Measurements from ENCODE around the gene RNF223. TPM values are rescaled to one million over a fixed set of nuclear protein-coding genes. Genes with fewer than 3 reads are reported as not detected.

The RNF223 gene
- polyA plus RNA-seq, 2 donors, result 28.2 to 44.2 TPM

GRCh38 chr1:1094981-1095380 lies 20.9 kb upstream of the RNF223 start:
- WGBS, 2 donors, result 90 to 91% methylated on average over 7 of the region's 7 CpGs
- no peaks in the 10 kb centered on the region for H3K4me1 ChIP-seq (ENCODE audit: control insufficient read depth in 2 of 2, insufficient read depth in 2 of 2, low read length in 1 of 2)
- H3K4me3 ChIP-seq (ENCODE audit: low read depth in 1 of 2, low read length in 2 of 2), result no peak overlapping the region
- H3K27ac ChIP-seq (ENCODE audit: low read depth in 2 of 2, low read length in 1 of 2), result no peak overlapping the region
- no peaks in the 10 kb centered on the region for H3K27me3 ChIP-seq (ENCODE audit: control insufficient read depth in 1 of 2, insufficient read depth in 2 of 2, low read length in 2 of 2)
- no peaks in the 10 kb centered on the region for H3K36me3 ChIP-seq (ENCODE audit: control insufficient read depth in 2 of 2, insufficient read depth in 2 of 2, low read length in 1 of 2)
- no peaks in the 10 kb centered on the region for H3K9me3 ChIP-seq (ENCODE audit: control insufficient read depth in 2 of 2, insufficient read depth in 1 of 2, low read depth in 1 of 2, low read length in 1 of 2)

GRCh38 chr1:1093610-1093943 lies 19.5 kb upstream of the RNF223 start:
- no peaks in the 10 kb centered on the region for H3K27me3 ChIP-seq (ENCODE audit: control insufficient read depth in 1 of 2, insufficient read depth in 2 of 2, low read length in 2 of 2)
- H3K9me3 ChIP-seq (ENCODE audit: control insufficient read depth in 2 of 2, insufficient read depth in 1 of 2, low read depth in 1 of 2, low read length in 1 of 2), result no peaks in the 10 kb centered on the region
- H3K36me3 ChIP-seq (ENCODE audit: control insufficient read depth in 2 of 2, insufficient read depth in 2 of 2, low read length in 1 of 2), result peaks cover 0 to 4% of the 10 kb centered on the region in 2 donors
- H3K4me1 ChIP-seq (ENCODE audit: control insufficient read depth in 2 of 2, insufficient read depth in 2 of 2, low read length in 1 of 2), result no peaks in the 10 kb centered on the region
- WGBS, 2 donors, result 92% methylated on average over 10 of the region's 10 CpGs
- no peak overlapping the region for H3K4me3 ChIP-seq (ENCODE audit: low read depth in 1 of 2, low read length in 2 of 2)
- no peak overlapping the region for H3K27ac ChIP-seq (ENCODE audit: low read depth in 2 of 2, low read length in 1 of 2)

- WGBS, 2 donors, result 83 to 84% methylated on average over 14 of the region's 14 CpGs
- Histone ChIP-seq H3K27me3 (ENCODE audit: control insufficient read depth in 1 of 2, insufficient read depth in 2 of 2, low read length in 2 of 2) (no peaks in the 10 kb centered on the region), H3K36me3 (ENCODE audit: control insufficient read depth in 2 of 2, insufficient read depth in 2 of 2, low read length in 1 of 2) (peaks cover 0 to 4% of the 10 kb centered on the region in 2 donors), H3K9me3 (ENCODE audit: control insufficient read depth in 2 of 2, insufficient read depth in 1 of 2, low read depth in 1 of 2, low read length in 1 of 2) (no peaks in the 10 kb centered on the region), H3K27ac (ENCODE audit: low read depth in 2 of 2, low read length in 1 of 2) (no peak overlapping the region), H3K4me1 (ENCODE audit: control insufficient read depth in 2 of 2, insufficient read depth in 2 of 2, low read length in 1 of 2) (no peaks in the 10 kb centered on the region), H3K4me3 (ENCODE audit: low read depth in 1 of 2, low read length in 2 of 2) (no peak overlapping the region)
Observed at GRCh38 chr1:1092894-1093609, 18.9 kb upstream of the RNF223 start.

DNA sequence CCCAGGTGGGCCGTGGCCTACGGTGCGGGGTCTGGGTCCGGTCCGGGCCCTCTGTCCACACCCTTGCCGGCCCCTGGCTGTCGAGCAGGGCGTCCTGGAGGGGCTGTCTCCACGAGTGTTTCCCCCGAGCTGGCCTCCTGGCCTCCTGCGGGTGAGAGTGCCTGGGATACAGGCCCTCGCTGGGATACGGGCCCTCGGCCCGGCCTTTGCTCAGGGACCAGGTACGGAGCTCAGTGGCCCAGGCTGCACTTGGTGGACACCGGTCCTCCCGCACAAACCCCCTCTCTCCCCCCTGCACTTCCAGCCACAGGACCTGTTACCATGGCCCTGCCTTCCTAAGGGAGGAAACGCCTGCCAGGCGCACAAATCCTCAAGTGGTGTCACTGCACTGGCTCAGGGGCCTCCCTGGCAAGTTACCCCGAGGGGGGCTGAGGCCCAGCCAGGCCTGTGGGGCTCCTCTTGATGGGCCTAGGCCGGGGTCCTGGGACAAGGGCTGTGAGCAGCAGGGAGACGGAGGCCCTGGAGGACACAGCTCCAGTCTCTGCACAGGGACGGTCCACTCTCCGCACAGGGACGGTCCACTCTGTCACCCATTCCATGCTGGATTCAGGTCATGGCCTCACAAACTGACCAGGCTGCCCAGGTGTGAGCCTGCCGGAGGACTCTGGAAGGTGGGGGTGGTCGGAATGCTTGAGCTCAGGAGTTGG lies 18.2 kb upstream of the RNF223 start:
- WGBS, 2 donors, result 95 to 97% methylated on average over 28 of the region's 28 CpGs
- no peaks in the 10 kb centered on the region for H3K9me3 ChIP-seq (ENCODE audit: control insufficient read depth in 2 of 2, insufficient read depth in 1 of 2, low read depth in 1 of 2, low read length in 1 of 2)
- no peak overlapping the region for H3K27ac ChIP-seq (ENCODE audit: low read depth in 2 of 2, low read length in 1 of 2)
- H3K27me3 ChIP-seq (ENCODE audit: control insufficient read depth in 1 of 2, insufficient read depth in 2 of 2, low read length in 2 of 2), result no peaks in the 10 kb centered on the region
- peaks cover 0 to 4% of the 10 kb centered on the region in 2 donors for H3K36me3 ChIP-seq (ENCODE audit: control insufficient read depth in 2 of 2, insufficient read depth in 2 of 2, low read length in 1 of 2)
- no peak overlapping the region for H3K4me3 ChIP-seq (ENCODE audit: low read depth in 1 of 2, low read length in 2 of 2)
- H3K4me1 ChIP-seq (ENCODE audit: control insufficient read depth in 2 of 2, insufficient read depth in 2 of 2, low read length in 1 of 2), result no peaks in the 10 kb centered on the region

- WGBS, 2 donors, result 94 to 97% methylated on average over 25 to 28 of the region's 28 CpGs
- Histone ChIP-seq H3K27me3 (ENCODE audit: control insufficient read depth in 1 of 2, insufficient read depth in 2 of 2, low read length in 2 of 2) (no peaks in the 10 kb centered on the region), H3K9me3 (ENCODE audit: control insufficient read depth in 2 of 2, insufficient read depth in 1 of 2, low read depth in 1 of 2, low read length in 1 of 2) (no peaks in the 10 kb centered on the region)
Observed at GRCh38 chr1:1091344-1092148, 17.4 kb upstream of the RNF223 start.

GRCh38 chr1:1090424-1091343 lies 16.6 kb upstream of the RNF223 start:
- WGBS, 2 donors, result 94 to 96% methylated on average over 45 of the region's 45 CpGs

More at GRCh38 chr1:1091344-1092148, 17.4 kb upstream of the RNF223 start:
- no peak overlapping the region for H3K27ac ChIP-seq (ENCODE audit: low read depth in 2 of 2, low read length in 1 of 2)
- no peak overlapping the region for H3K4me3 ChIP-seq (ENCODE audit: low read depth in 1 of 2, low read length in 2 of 2)
- no peaks in the 10 kb centered on the region for H3K4me1 ChIP-seq (ENCODE audit: control insufficient read depth in 2 of 2, insufficient read depth in 2 of 2, low read length in 1 of 2)
- peaks cover 0 to 5% of the 10 kb centered on the region in 2 donors for H3K36me3 ChIP-seq (ENCODE audit: control insufficient read depth in 2 of 2, insufficient read depth in 2 of 2, low read length in 1 of 2)

DNA sequence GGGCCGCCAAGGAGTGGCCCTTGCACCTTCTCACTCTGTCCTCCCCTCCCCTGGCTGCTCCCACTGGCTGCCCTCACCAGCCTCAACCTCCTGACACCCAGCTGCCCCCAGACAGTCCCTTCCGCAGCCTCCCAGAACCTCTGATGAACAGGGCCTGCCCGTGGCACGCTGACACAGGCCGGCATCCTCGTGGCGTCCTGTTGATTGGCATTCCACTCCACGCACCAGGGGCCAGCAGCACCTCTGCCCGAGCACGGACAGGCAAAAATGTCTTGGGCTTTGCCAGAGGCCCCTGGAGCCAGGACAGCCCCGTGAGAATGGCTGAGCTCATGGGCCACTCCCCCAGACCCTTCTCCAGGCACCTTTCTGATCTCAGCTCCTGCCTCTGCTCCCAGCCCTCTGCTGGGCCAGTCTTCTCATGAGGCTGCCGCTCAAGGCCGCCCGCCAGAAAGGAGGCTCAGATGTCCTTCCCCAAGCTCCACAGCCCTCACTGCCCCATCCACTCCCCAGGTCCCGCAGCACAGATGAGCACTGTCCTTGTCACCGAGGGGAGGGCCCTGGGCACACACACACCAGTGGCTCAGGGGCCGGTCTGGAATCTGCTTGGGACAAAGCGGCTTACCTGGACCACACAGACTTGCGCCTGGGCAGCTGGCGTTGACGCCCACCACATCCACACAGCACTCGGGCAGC lies 15.8 kb upstream of the RNF223 start:
- H3K36me3 ChIP-seq (ENCODE audit: control insufficient read depth in 2 of 2, insufficient read depth in 2 of 2, low read length in 1 of 2), result peaks cover 0 to 7% of the 10 kb centered on the region in 2 donors
- no peak overlapping the region for H3K4me3 ChIP-seq (ENCODE audit: low read depth in 1 of 2, low read length in 2 of 2)
- H3K4me1 ChIP-seq (ENCODE audit: control insufficient read depth in 2 of 2, insufficient read depth in 2 of 2, low read length in 1 of 2), result no peaks in the 10 kb centered on the region
- no peaks in the 10 kb centered on the region for H3K27me3 ChIP-seq (ENCODE audit: control insufficient read depth in 1 of 2, insufficient read depth in 2 of 2, low read length in 2 of 2)
- 92 to 94% methylated on average over 19 to 22 of the region's 22 CpGs for WGBS, 2 donors
- H3K9me3 ChIP-seq (ENCODE audit: control insufficient read depth in 2 of 2, insufficient read depth in 1 of 2, low read depth in 1 of 2, low read length in 1 of 2), result no peaks in the 10 kb centered on the region
- no peak overlapping the region for H3K27ac ChIP-seq (ENCODE audit: low read depth in 2 of 2, low read length in 1 of 2)

More at GRCh38 chr1:1090424-1091343, 16.6 kb upstream of the RNF223 start:
- Histone ChIP-seq H3K9me3 (ENCODE audit: control insufficient read depth in 2 of 2, insufficient read depth in 1 of 2, low read depth in 1 of 2, low read length in 1 of 2) (no peaks in the 10 kb centered on the region), H3K27me3 (ENCODE audit: control insufficient read depth in 1 of 2, insufficient read depth in 2 of 2, low read length in 2 of 2) (no peaks in the 10 kb centered on the region), H3K4me1 (ENCODE audit: control insufficient read depth in 2 of 2, insufficient read depth in 2 of 2, low read length in 1 of 2) (no peaks in the 10 kb centered on the region), H3K36me3 (ENCODE audit: control insufficient read depth in 2 of 2, insufficient read depth in 2 of 2, low read length in 1 of 2) (peaks cover 0 to 7% of the 10 kb centered on the region in 2 donors), H3K4me3 (ENCODE audit: low read depth in 1 of 2, low read length in 2 of 2) (no peak overlapping the region), H3K27ac (ENCODE audit: low read depth in 2 of 2, low read length in 1 of 2) (no peak overlapping the region)

DNA sequence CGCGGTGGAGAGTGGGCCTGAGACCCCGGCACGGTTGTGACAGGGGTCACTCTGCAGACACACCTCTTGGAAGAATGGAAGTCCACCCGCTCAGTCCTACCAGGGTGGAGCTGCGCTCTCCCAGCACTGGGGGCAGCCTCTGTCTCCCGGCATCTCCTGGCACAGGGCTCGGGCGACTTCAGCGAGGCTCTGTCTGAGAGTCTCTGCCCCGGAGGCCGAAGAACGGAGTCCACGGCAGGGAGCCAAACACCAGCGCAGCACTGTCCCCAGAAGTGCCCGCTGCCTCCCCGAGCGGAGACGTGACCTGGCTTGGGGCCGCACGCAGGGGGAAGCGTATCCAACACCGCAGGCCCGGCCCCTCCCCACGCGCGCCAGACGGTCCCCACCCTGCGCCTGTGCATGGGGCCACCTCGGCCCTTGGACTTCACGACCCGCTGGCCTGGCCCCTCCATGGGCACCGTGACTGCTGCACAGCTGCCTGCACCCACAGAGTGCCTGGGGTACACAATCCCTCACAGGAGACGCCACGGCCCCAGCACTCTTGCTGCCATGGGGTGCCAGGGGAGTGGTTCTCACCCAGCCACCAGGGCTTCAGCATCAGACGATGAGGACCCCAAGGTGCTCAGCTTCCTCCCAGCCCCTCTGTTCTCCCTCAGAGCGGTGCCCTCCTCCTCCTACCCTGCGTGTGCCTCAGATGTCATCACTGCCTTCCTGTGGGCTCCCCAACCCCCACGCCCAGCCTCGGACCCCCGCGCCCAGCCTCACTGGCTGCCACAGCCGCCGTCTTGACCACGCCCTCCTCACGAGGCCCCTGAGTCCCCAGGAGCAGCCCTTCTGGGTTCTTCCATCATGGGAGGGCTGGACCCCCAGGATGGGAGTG lies 14.9 kb upstream of the RNF223 start:
- H3K27me3 ChIP-seq (ENCODE audit: control insufficient read depth in 1 of 2, insufficient read depth in 2 of 2, low read length in 2 of 2), result no peaks in the 10 kb centered on the region
- WGBS, 2 donors, result 92 to 93% methylated on average over 42 to 46 of the region's 46 CpGs
- no peaks in the 10 kb centered on the region for H3K4me1 ChIP-seq (ENCODE audit: control insufficient read depth in 2 of 2, insufficient read depth in 2 of 2, low read length in 1 of 2)
- H3K4me3 ChIP-seq (ENCODE audit: low read depth in 1 of 2, low read length in 2 of 2), result no peak overlapping the region
- H3K27ac ChIP-seq (ENCODE audit: low read depth in 2 of 2, low read length in 1 of 2), result no peak overlapping the region
- H3K9me3 ChIP-seq (ENCODE audit: control insufficient read depth in 2 of 2, insufficient read depth in 1 of 2, low read depth in 1 of 2, low read length in 1 of 2), result no peaks in the 10 kb centered on the region
- peaks cover 0 to 7% of the 10 kb centered on the region in 2 donors for H3K36me3 ChIP-seq (ENCODE audit: control insufficient read depth in 2 of 2, insufficient read depth in 2 of 2, low read length in 1 of 2)
